Breast epithelium (tissue), 3 donors: Measurements from ENCODE around the gene MAN1A2.

Experiments used
- CTCF ChIP-seq, 3 donors: fragments of 450-650 bp; IDR thresholded peaks; one replicate each; pipeline ENCODE4 v1.5.1; 2016 to 2017; ENCODE audit warnings: antibody characterized with exemption in 3 of 3, mild to moderate bottlenecking in 3 of 3, moderate library complexity in 3 of 3
- POLR2A ChIP-seq: fragments of 450-650 bp; IDR thresholded peaks from one replicate; pipeline ENCODE4 v1.6.1; 2016; ENCODE audit warnings: antibody characterized with exemption, mild to moderate bottlenecking, moderate library complexity

GRCh38 chr1:117364240-117364639 is 3.0 kb upstream of the MAN1A2 start:
- TF ChIP-seq CTCF (IDR thresholded peaks at IDR 0.05) (no peak), POLR2A (no peak)
